Fibroblast of lung (primary cell): ENCODE data around the gene NPSR1.

Experiments used
- CTCF ChIP-seq, 2 donors: IDR thresholded peaks in 1 of 2; conservative IDR thresholded peaks in 1 of 2; 1 replicate in 1 of 2; 2 replicates in 1 of 2; pipeline ENCODE4 v1.5.1; 2011 to 2012; ENCODE audit warnings: low read length in 2 of 2, control low read depth in 1 of 2, inconsistent platforms in 1 of 2, low read depth in 1 of 2, mild to moderate bottlenecking in 1 of 2
- EZH2 ChIP-seq: IDR thresholded peaks from 2 replicates; pipeline ENCODE4 v1.5.1; 2012; ENCODE audit warnings: low read length, control low read depth, mild to moderate bottlenecking; ENCODE audit errors: missing control alignments

GRCh38 chr7:34830390-34830789 lies 172.4 kb downstream of the NPSR1 start:
- TF ChIP-seq CTCF (conservative IDR thresholded peaks at IDR 0.05 in 1 of 2, IDR thresholded peaks at IDR 0.05 in 1 of 2; ENCODE audit: low read depth in 1 of 2, low read length in 2 of 2): no peak
- no peak for TF ChIP-seq EZH2
